Pulmonary artery endothelial cell (primary cell): Measurements from ENCODE around the gene RAPGEF6. TPM values are rescaled to one million over a fixed set of nuclear protein-coding genes. Genes with fewer than 3 reads are reported as not detected.
A peak's percentile ranks its signal among the peaks of the same experiment; 100 is the strongest.
"Not testable (repeated sequence)": the region's sequence is repeated elsewhere in the genome, so short reads cannot be mapped to it uniquely, and the experiment has no call there.

Experiments used
- DNase-seq: peaks from one replicate; pipeline ENCODE4 v3.0.0-alpha.2; 2011; ENCODE audit warnings: low read depth, low spot score
- total RNA-seq: library from RNA; depleted of rRNA; stranded (reverse); fragments of >200 nt; gene quantifications from 2 replicates; pipeline ENCODE4 v1.2.3, GENCODE V29; 2014

The RAPGEF6 gene
- total RNA-seq, 1 donor from 2014 or later: 21.4 TPM

DNA sequence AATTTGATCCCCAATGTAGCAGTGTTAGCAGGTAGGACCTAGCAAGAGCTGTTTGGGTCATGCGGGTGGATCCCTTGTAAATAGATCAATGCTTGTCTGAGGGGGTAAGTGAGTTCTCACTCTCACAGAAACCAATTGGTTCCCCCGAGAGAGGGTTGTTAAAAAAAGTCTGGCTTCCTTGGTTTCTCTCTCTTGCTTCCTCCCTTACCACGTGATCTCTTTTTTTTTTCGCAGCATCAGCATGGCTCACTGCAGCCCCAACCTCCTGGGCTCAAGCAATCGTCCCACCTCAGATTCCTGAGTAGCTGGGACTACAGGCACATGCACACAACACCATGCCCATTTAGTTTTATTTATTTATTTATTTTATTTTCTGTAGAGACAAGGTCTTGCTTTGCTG is 26.4 kb downstream of the RAPGEF6 start:
- DNase-seq: no peak

- no peak for DNase-seq
These were observed 27.0 kb downstream of the RAPGEF6 start for GRCh38 chr5:131607903-131608540.

GRCh38 chr5:131607418-131607817 is 27.6 kb downstream of the RAPGEF6 start:
- no peak for DNase-seq

DNA sequence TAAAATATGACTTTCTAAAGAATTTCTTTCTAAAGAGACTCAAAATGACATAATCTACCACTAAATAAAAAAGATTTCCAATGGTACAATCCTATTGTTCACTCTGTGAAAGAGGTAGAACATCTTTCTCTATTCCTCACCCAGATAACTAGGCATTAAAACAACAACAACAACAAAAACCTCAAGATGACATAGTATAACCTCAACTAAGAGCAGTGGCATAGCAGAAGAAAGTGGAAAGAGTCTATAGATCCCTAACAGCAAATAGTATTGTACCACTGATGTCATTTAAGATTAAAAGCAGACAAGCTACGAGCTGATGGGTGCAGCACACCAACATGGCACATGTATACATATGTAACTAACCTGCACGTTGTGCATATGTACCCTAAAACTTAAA is 29.9 kb downstream of the RAPGEF6 start:
- no peak for DNase-seq

DNA sequence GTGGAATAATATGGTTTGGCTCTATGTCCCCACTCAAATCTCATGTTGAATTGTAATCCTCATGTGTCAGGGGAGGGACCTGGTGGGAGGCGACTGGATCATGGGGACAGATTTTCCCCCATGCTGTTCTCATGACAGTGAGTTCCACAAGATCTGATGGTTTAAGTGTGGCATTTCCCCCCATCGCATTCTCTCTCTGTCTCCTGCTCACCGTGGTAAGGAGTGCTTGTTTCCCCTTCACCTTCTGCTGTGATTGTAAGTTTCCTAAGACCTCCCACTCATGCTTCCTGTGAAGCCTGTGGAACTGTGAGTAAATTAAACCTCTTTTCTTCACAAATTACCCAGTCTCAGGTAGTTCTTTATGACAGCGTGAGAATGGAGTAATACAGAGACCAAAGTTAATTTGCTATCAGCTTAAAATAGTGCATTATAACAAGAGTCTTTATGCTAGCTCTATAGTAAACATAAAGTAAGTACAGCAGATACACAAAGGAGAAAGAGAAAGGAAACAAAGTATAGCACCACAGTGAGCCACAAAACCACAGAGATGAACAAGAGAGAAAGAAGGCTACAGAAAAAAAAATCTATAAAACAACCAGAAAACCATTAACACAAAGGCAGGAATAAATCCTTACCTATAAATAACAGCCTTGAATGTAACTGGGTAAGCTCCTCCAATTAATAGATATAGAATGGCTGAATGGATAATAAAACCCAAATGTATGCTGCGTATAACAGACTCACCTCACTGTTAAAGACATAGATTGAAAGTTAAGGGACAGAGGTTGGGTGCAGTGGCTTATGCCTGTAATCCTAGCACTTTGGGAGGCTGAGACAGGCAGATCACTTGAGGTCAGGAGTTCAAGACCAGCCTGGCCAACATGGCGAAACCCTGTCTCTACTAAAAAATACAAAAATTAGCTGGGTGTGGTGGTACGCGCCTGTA is 39.7 kb downstream of the RAPGEF6 start:
- DNase-seq: no peak

- no peak for DNase-seq
These were observed 41.1 kb downstream of the RAPGEF6 start for GRCh38 chr5:131593921-131594320.

DNA sequence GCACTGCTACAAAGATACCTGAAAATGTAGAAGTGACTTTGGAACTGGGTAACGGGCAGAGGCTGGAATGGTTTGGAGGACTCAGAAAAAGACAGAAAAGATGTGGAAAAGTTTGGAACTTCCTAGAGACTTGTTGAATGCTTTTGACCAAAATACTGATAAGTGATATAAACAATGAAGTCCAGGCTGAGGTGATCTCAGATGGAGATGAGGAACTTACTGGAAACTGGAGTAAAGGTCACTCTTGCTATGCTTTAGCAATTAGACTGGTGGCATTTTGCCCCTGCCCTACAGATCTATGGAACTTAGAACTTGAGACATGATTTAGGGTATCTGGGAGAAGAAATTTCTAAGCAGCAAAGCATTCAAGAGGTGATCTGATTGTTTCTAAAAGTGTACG is 41.6 kb downstream of the RAPGEF6 start:
- DNase-seq: not testable (repeated sequence)

- DNase-seq: peak; percentile 20
These were observed 45.3 kb downstream of the RAPGEF6 start for GRCh38 chr5:131589510-131590348.

DNA sequence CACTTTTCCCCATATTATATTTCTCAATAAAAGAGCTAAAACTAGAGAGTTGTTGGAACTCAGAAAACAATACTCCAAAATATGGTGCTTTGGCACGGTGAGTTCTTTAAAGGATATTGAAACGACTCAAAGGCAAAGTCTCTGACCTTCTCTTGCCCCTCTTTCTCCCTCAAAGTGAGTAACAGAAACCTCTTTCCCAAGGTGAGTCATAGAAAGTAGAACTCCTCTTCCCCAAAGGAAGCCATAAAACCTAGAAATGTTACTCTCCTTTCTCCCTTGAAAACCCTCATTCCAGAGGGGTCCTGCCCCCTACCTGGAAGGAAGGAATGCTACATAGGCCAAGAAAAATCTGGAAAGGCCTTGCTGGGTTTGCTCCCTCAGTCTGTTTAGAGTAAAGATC is 47.5 kb downstream of the RAPGEF6 start:
- DNase-seq: no peak

DNA sequence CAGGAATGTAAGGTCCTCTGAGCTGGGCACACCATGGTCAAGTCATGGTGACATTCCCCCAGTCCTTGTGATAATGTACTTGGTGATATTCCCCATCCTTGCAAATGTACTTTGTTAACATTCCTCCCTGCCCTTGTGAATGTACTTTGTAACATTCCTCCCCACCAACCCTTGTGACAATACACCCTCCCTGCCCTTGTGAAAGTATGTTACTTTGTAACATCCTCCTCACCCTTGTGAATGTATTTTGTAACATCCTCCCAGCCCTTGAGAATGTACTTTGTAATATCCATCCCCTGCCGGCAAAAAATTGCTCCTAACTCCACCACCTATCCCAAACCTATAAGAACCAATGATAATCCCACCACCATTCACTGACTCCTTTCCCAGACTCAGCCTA is 53.3 kb downstream of the RAPGEF6 start:
- DNase-seq: no peak

GRCh38 chr5:131579917-131580671 is 54.9 kb downstream of the RAPGEF6 start:
- DNase-seq: no peak

GRCh38 chr5:131575660-131576227 is 59.3 kb downstream of the RAPGEF6 start:
- no peak for DNase-seq

GRCh38 chr5:131571669-131572168 is 63.3 kb downstream of the RAPGEF6 start:
- DNase-seq: no peak

GRCh38 chr5:131570757-131571156 is 64.3 kb downstream of the RAPGEF6 start:
- DNase-seq: no peak

DNA sequence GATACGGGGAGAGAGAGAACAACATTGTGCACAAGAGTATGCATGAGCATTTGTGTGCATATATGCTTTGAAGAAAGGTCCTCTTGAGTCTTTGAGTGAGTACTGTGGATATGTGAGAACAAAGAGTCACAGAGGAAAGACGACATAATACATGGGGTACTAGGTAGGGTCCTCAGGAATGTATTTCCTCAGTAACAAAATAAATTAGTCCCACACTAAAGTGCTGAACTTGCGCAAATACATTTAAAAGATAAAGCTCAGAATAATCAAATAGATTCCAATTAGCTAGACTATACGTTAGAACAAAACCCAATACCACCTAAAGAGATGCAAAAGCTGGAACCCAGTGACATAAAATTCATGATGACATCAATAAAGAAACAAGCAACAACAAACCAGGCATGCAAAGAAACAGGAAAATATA is 70.8 kb downstream of the RAPGEF6 start:
- no peak for DNase-seq

DNA sequence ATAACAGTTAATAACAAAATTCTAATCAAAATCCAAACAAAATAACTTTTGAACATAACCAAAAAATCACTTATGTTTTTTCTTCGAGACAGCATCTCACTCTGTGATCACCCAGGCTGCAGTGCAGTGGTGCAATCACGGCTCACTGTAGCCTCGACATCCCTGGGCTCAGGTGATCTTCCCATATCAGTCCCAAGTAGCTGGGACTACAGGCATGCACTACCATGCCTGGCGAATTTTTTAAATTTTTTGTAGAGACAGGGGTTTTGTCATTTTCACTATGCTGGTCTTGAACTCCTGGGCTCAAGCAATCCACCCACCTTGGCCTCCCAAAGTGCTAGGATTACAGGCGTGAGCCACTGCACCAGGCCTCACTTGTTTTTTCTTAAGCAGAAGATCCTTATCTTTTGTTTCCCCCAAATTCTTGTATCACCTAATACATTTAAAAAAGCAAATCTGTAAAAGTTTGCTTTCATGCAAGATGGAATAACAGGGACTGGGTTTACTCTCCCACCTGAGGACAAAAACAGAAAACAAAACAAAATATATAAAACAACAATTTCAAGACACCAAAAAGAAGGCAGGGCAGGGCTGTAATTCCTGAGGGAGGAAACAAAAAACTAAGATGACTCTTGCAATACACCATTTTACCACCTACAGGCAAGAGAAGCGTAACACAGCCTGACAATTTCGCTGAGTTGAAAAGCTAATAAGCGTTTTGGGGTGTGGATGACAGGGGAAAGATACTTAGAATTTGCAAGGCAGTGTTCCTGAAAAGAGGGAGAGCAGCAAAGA is 71.4 kb downstream of the RAPGEF6 start:
- DNase-seq: no peak

- DNase-seq: no peak
These were observed 84.4 kb downstream of the RAPGEF6 start for GRCh38 chr5:131550606-131551005.

DNA sequence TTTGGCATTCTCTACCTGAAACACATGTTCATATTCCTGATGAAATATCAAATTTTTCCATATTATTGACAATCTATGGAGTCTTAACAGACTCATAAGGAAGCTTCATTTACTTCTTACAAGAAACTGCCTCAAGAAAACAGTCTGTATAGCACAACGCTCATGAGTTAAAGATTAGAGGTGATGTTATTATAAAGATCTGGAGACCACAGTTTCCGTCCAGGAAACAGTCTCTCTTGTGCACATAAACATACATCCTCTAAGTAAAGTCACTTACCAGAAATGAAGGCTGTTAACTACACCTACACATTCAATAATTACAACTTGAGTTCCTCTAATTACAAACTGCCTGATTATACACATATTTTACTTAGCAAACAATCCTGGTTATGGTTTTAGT is 86.9 kb downstream of the RAPGEF6 start:
- peak; percentile 19 for DNase-seq

DNA sequence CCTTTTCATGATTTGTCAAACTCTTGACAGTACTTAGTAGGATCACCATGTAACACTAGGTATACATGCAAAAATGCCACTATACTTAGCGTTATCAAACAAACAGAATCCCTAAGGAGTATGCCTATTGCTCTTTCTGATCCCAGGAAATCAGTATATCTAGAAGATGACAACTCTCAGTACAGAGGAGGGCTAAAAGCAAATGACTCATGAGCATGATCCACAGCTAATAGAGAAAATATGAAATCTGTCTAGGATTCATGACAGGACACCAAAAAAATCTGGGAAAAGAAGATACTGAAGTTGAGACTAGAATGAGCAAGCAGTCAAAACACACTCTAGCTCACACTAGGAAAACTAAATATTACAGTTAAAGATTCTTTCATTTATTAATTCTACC is 89.2 kb downstream of the RAPGEF6 start:
- no peak for DNase-seq

DNA sequence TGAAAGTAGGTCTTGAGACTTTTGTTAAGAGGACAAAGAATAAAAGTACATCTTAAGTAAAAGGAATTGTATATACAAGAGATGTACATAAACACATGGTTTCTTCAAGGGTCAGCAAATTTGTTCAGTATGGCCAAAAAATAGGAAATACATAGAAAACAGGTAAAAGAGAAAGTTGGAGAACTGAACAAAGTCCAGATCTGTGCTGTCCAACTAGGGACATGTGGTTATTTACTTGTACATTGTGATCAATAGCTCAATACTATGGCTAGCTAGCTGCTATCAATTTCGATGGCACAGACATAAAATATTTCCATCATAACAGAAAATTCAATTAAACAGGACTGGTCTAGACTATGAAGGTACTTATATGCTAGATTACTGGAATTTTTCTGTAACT is 92.3 kb downstream of the RAPGEF6 start:
- DNase-seq: no peak
